Measurements from ENCODE around the gene PDLIM1.

GRCh38 chr10:95262763-95263518 is 27.9 kb downstream of the PDLIM1 start:
- TF ChIP-seq CTCF (IDR thresholded peaks at IDR 0.05; ENCODE audit: low read depth, low read length) (no peak), MAX (IDR thresholded peaks at IDR 0.05; ENCODE audit: low read depth, low read length) (no peak), POLR2A (IDR thresholded peaks at IDR 0.05; ENCODE audit: extremely low read depth, insufficient read length) (no peak)
